ENCODE data around the gene RNF115. TPM values are rescaled to one million over a fixed set of nuclear protein-coding genes. Genes with fewer than 3 reads are reported as not detected.

The RNF115 gene
- total RNA-seq, 1 donor from 2014 or later, result 15.3 TPM

- Mint-ChIP-seq H3K27me3 (ENCODE audit: low read depth, unreplicated experiment) (no peaks in the 10 kb centered on the region), H3K4me3 (ENCODE audit: unreplicated experiment) (no peak overlapping the region), H3K27ac (ENCODE audit: unreplicated experiment) (no peak overlapping the region), H3K4me1 (ENCODE audit: low read depth, unreplicated experiment) (no peaks in the 10 kb centered on the region), H3K9me3 (ENCODE audit: unreplicated experiment) (no peaks in the 10 kb centered on the region), H3K36me3 (ENCODE audit: low read depth, unreplicated experiment) (peaks cover 12% of the 10 kb centered on the region)
- H2AFZ ChIP-seq (ENCODE audit: low read depth, low read length), result no peak overlapping the region
- TF ChIP-seq CTCF (IDR thresholded peaks at IDR 0.05; ENCODE audit: insufficient read depth, low read depth, low read length) (no peak), EZH2 (IDR thresholded peaks at IDR 0.05; ENCODE audit: insufficient read depth, low read length) (no peak)
- no peak overlapping the region for H3K4me3 ChIP-seq (ENCODE audit: insufficient read depth, low read depth, low read length)
- H3K27ac ChIP-seq (ENCODE audit: low read depth, low read length), result no peak overlapping the region
- DNase-seq (ENCODE audit: low read depth) (no peak), FAIRE-seq (no peak)
- no peak overlapping the region for H3K9ac ChIP-seq (ENCODE audit: low read length)
- H3K9me3 ChIP-seq (ENCODE audit: insufficient read depth, low read depth, low read length), result no peaks in the 10 kb centered on the region
- H3K36me3 ChIP-seq (ENCODE audit: insufficient read depth, low read length), result no peaks in the 10 kb centered on the region
- H3K27me3 ChIP-seq (ENCODE audit: insufficient read depth, low read length), result no peaks in the 10 kb centered on the region
- H3K4me2 ChIP-seq (ENCODE audit: low read length), result no peak overlapping the region
- H3K4me1 ChIP-seq (ENCODE audit: insufficient read depth, low read length), result peaks cover 3% of the 10 kb centered on the region
- H3K79me2 ChIP-seq (ENCODE audit: insufficient read depth, low read length), result no peaks in the 10 kb centered on the region
- no peaks in the 10 kb centered on the region for H4K20me1 ChIP-seq (ENCODE audit: insufficient read depth, low read length)
These were observed 87.7 kb downstream of the RNF115 start for GRCh38 chr1:145736191-145736590.

- H3K27ac Mint-ChIP-seq (ENCODE audit: unreplicated experiment), result no peak overlapping the region
These were observed 93.0 kb downstream of the RNF115 start for GRCh38 chr1:145730900-145731299.

More at GRCh38 chr1:145730900-145731299, 93.0 kb downstream of the RNF115 start:
- Histone ChIP-seq H4K20me1 (ENCODE audit: insufficient read depth, low read length) (no peaks in the 10 kb centered on the region), H3K27me3 (ENCODE audit: insufficient read depth, low read length) (no peaks in the 10 kb centered on the region), H3K79me2 (ENCODE audit: insufficient read depth, low read length) (no peaks in the 10 kb centered on the region), H3K36me3 (ENCODE audit: insufficient read depth, low read length) (no peaks in the 10 kb centered on the region), H3K27ac (ENCODE audit: low read depth, low read length) (no peak overlapping the region), H3K4me2 (ENCODE audit: low read length) (no peak overlapping the region), H3K4me3 (ENCODE audit: insufficient read depth, low read depth, low read length) (no peak overlapping the region), H3K9me3 (ENCODE audit: insufficient read depth, low read depth, low read length) (no peaks in the 10 kb centered on the region), H3K9ac (ENCODE audit: low read length) (no peak overlapping the region), H2AFZ (ENCODE audit: low read depth, low read length) (no peak overlapping the region), H3K4me1 (ENCODE audit: insufficient read depth, low read length) (no peaks in the 10 kb centered on the region)
- Mint-ChIP-seq H3K27me3 (ENCODE audit: low read depth, unreplicated experiment) (no peaks in the 10 kb centered on the region), H3K4me1 (ENCODE audit: low read depth, unreplicated experiment) (peaks cover 4% of the 10 kb centered on the region), H3K4me3 (ENCODE audit: unreplicated experiment) (no peak overlapping the region), H3K36me3 (ENCODE audit: low read depth, unreplicated experiment) (peaks cover 11% of the 10 kb centered on the region), H3K9me3 (ENCODE audit: unreplicated experiment) (no peaks in the 10 kb centered on the region)
- FAIRE-seq (no peak), DNase-seq (ENCODE audit: low read depth) (no peak)
- TF ChIP-seq EZH2 (IDR thresholded peaks at IDR 0.05; ENCODE audit: insufficient read depth, low read length), result no peak
- no peak for TF ChIP-seq CTCF (IDR thresholded peaks at IDR 0.05; ENCODE audit: insufficient read depth, low read depth, low read length)

Data from astrocyte (in vitro differentiated cells and primary cell).